GM08714 (cell line): ENCODE results near the gene SERPINA12.
"Not testable (repeated sequence)": the region's sequence is repeated elsewhere in the genome, so short reads cannot be mapped to it uniquely, and the experiment has no call there.

Experiments
- H3K4me3 ChIP-seq: fragments of 200-500 bp; sonication (Bioruptor generic); 2 replicates; pipeline ENCODE4 v1.5.1; 2014; ENCODE audit warnings: mild to moderate bottlenecking, low read length, inconsistent platforms
- ZNF274 ChIP-seq: IDR thresholded peaks from 2 replicates; pipeline ENCODE4 v1.6.1; 2012; ENCODE audit warnings: mild to moderate bottlenecking, low read depth, low read length

SERPINA12 gene

DNA sequence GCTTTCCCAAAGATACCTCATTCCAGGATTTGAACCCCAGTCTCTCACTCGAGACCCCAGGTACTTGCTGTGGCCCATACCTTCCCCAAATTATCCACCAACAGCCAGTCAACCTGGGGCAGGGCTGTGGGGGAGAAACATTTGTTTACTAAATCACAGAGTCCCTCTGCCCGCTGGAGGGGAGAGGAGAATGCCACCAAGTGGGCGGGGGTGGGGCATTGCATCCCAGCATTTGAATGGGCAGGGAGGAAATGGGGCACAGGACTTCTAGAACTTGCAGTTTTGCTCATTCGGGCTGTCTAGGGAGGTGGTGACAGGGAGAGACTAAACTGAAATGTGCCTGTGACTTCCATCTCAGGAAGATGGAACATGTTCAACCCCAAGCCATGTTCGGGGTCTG lies 22.4 kb downstream of the SERPINA12 start:
- no peak overlapping the region for H3K4me3 ChIP-seq
- no peak for TF ChIP-seq ZNF274

DNA sequence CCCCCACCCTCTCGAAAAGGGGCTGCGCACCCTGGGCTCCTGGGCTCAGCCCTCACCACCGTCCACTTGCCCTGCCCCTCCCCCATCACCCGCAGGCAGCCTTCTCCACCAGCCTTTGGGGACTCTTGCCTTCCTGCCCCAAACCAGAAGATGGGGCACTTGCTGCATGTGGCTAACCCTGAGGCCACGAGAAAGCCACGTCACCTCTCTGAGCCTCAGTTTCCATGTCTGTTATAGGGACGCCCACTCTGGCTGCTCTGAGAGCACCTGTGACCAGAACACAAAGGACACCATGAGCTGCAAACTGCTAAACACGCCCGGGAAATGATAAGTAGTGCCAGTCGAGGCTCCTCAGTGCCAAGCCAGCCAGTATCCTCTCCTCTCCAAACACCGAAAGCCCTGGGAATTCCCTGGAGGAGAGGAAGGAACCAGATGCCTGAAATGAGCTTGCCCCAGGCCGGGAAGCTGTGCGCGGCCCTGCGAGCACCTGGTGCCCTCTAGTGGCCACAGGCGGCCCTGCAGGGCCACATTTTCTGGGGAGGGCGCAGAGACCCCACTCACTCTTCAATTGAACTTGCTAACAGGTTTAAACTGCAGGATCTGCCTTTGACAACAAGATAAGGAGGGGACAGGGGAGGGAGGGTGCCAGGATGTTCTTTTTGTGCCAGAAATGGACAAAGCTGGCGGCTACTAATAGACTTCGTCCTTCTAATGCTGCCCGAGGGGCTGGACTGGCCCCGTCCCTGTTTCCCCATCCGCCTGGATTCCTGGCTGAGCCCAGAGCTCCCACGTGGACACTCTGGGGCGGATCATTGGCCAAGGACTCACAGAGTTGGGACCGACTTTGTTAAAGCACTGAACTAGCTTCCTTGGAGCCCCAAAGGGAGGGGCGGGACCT lies 23.1 kb downstream of the SERPINA12 start:
- TF ChIP-seq ZNF274: no peak
- no peak overlapping the region for H3K4me3 ChIP-seq

DNA sequence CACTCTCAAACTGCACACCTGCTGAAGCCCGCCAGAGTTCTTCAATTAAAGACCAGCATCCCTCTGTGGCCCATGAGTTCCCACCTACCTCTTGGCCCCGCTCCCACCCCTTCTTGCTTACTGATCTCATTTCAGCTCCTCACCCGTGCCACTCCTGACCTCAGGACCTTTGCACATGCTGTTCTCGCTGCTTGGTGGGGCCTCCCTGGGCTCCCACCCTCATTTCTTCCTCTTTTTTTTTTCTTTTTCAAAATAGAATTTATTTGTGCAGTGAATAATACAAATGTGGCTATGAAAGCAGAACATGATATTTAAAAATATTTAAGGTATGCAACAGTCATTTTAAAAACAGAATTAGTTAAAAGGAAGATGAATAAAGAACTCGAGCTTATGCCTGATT lies 24.8 kb downstream of the SERPINA12 start:
- no peak for TF ChIP-seq ZNF274
- H3K4me3 ChIP-seq: no peak overlapping the region

DNA sequence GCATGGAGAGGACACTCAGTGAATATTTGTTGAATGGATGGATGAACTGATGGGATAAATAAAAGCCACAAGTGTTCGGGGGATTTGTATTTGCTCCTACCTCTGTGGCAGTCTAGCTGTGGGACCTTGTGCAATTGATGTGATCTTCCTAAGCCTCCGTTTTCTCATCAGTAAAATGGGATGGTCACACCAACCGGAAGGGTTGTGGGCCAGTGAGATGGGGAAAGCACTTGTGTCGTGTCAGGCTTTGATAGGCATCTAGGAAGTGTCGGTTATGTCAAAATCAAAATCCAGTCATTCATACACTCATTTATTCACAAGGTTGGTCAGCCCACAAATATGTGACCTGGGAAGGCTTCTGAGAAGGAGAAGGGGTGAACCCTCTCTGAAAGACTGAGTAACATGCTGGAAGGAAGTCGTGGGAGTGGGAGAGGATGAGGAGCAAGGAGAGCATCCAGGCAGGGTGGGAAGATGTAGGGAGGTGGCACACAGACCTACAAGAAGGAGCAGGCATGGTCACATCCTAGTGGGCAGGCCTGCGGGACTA lies 25.5 kb downstream of the SERPINA12 start:
- no peak for TF ChIP-seq ZNF274
- no peak overlapping the region for H3K4me3 ChIP-seq

DNA sequence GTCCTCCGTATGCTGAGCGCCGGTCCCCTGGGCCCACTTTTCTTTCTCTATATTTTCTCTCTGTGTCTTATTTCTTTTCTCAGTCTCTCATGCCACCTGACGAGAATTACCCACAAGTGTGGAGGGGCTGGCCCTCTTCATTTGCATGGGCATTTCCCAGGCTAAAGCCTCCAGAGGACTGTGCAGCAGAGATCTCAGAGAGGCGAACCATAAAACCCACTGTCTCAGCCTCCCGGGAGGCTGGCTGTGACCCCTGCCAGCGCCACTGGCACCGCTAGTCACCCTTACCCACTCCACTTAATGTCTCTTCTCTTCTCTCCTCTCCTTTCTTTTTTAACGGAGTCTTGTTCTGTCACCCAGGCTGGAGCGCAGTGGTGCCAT lies 26.2 kb downstream of the SERPINA12 start:
- H3K4me3 ChIP-seq: no peak overlapping the region

DNA sequence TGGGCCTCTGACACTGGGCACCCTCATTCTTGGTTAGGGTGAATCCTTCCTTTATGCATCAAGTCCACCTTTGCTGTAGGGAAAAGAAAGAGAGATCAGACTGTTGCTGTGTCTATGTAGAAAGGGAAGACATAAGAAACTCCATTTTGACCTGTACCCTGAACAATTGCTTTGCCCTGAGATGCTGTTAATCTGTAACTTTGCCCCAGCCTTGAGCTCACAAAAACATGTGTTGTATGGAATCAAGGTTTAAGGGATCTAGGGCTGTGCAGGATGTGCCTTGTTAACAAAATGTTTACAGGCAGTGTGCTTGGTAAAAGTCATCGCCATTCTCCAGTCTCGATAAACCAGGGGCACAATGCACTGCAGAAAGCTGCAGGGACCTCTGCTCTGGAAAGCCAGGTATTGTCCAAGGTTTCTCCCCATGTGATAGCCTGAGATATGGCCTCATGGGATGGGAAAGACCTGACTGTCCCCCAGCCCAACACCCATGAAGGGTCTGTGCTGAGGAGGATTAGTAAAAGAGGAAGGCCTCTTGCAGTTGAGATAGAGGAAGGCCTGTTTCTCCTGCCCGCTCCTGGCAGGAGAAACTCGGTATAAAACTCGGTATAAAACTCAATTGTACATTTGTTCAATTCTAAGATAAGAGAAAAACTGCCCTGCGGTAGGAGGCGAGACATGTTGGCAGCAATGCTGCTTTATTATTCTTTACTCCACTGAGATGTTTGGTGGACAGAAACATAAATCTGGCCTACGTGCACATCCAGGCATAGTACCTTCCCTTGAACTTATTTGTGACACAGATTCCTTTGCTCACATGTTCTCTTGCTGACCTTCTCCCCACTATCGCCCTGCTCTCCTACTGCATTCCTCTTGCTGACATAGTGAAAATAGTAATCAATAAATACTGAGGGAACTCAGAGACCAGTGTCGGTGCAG lies 26.9 kb downstream of the SERPINA12 start:
- H3K4me3 ChIP-seq: not testable (repeated sequence)

More for the DNA sequence above, 26.2 kb downstream of the SERPINA12 start:
- no peak for TF ChIP-seq ZNF274

DNA sequence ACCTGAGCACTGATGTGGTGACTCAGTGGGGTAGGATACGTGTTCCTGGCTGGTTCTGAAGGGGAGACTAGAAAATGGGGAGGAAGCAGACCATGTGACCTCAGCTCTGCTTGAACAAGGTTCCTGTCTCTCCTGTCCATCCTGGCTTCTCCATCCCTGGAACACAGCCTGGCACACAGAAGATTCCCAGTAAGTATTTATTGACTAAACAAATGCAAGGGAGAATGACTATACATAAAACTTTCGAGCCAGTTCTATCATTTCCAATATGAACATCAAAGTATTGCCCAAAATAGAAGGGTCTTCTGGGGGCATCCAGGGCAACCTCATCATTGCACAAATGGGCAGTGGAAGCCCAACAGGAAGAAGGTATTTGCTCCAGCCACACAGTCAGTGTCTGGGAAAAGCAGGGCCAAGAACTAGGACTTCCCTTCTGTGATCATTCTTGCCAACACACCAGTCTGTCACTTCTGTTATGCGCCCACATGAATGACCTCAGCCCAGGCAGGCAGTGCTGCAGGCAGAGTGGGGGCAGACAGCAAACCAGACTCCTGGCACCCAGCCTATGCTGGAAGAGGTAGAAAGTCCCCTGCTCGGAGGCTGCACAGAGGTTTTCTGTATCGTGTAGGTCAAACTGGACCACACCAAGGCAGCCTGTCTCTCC lies 27.7 kb downstream of the SERPINA12 start:
- TF ChIP-seq ZNF274: no peak
- no peak overlapping the region for H3K4me3 ChIP-seq

DNA sequence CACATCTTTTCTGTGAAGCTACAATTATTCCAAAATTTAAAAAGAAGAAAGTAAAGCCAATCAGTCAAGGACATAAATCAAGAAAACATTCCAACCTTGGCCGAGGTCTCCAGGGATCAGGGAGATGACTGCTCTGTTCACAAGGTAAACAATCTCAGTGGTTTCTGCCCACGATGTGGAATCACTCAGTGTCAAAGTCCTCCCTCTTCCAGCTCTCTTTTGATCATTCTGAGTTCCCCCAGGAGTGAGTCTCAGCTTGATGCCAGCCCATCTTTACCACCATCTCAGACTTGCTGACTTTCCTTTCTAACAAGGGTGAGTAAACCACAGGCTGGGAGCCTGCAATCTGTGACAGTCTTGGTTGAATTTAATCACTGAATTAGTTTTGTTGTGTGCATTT lies 28.5 kb downstream of the SERPINA12 start:
- TF ChIP-seq ZNF274: no peak

DNA sequence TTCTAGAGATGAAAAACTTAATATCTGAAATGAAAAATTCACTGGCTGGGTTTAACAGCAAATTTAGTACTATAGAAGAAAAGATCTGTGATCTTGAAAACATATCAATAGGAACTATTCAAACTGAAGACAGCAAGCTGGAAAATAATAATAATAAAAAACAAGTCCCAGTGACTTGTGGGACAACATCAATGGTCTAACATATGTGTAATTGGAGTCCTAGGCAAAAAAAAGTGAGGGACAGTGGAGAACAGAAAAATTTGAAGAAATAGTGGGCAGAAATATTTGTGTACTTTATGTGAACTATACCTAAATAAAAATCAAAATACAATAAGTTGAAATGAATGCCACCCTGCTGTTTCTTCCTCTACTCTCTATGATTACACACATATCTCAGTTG lies 30.8 kb downstream of the SERPINA12 start:
- no peak overlapping the region for H3K4me3 ChIP-seq
- TF ChIP-seq ZNF274: no peak

More for the DNA sequence above, 28.5 kb downstream of the SERPINA12 start:
- no peak overlapping the region for H3K4me3 ChIP-seq

DNA sequence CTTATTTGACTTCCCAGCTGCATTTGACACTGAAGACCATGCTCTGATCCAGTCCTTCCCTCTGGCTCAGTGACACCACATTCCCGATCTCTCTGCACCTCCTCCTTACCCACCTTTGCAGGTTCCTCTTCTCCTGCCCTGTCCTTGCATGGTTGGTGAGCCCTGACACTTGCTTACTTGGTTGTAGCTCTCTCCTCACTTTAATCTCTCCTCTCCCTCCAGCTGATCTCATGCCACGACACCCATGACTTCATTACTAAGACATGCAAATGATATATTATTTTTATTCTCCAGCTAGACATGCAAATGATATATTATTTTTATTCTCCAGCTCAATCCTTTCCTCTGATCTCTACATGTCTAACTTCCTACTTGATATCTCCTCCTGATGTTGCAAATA lies 33.2 kb downstream of the SERPINA12 start, which contains the start of gene SERPINA9:
SERPINA9 (minus strand) TSS at position 175 of the 400 bp plus-strand sequence. CDS start 6,357 bp downstream, outside the sequence.
- TF ChIP-seq ZNF274: no peak
- H3K4me3 ChIP-seq: no peak within 1 kb of the TSS

DNA sequence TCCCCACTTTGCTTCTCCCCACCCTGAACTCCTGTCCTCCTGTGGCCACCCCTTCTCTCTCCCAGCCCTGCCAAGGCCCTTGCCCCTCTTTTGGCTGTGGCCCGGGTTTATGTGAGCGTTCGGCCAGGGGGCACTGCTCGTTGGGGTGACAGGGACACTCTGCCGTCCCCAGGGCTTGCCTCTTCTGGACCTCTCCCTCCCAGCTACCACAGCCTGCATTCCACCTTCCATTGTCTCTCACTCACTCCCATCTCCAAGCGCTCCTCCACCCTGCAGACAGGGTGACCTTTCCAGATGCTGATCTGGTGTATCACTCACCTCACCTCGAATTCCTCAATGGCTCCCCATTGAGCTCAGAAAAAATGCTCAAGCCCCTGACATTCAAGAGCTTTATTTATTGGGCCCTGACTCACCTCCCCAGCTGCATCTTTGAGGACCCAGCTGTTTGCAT lies 34.7 kb downstream of the SERPINA12 start:
- TF ChIP-seq ZNF274: no peak
- no peak overlapping the region for H3K4me3 ChIP-seq

DNA sequence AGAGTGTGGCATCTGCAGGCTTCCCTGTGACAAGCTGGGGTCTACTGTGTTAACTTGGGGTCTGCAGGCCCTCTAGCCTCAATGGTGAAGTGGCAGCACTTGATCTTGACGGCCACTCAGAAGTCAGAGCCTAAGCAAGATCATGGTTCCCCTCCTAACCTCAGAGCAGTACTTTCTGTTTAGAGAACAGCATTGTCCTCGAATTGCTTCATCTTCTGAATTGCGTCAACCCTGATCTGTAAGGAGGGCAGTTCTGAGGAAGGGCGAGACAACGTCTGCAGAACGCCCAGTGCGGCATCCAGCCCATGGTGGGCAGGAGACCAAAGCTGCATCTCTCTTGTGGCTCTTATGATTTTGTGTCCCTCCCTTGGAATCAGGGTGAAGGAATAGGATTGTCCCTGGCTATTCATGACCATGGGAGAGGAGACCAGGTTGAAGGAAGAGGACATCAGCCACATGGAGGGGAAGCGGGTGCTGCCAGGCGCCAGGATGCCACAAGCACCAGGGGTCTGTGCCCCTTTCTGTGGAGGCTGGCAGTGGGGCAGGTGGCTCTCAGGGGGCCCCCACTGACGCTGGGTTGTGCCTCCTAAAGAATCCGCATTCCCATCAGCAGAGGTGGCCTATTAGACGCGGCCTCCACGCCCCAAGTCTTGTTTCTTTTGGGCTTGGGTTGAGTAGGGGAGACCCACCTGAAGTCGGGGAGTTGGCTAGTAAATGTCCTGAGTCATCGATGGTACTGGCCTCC lies 35.4 kb downstream of the SERPINA12 start:
- H3K4me3 ChIP-seq: no peak overlapping the region
- no peak for TF ChIP-seq ZNF274

DNA sequence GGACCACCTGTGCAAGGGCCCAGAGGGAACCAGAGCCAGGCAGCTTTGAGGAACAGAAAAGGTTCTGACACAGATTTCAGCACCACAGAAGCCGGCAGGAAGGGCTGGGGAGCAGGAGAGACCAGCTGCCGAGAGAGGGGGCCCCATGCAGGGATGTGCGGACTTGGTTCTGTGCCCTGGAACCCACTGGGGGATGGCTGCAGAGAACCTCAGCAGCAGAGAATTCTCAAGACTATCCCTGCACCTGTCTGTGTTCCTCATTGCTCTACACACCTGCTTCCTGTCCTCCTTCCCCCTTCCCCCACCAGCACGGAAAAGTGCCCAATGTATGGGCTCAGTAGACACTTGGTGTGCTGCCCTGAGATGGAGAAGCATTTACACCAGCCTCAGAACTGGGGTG lies 36.4 kb downstream of the SERPINA12 start:
- no peak for TF ChIP-seq ZNF274
- no peak overlapping the region for H3K4me3 ChIP-seq

DNA sequence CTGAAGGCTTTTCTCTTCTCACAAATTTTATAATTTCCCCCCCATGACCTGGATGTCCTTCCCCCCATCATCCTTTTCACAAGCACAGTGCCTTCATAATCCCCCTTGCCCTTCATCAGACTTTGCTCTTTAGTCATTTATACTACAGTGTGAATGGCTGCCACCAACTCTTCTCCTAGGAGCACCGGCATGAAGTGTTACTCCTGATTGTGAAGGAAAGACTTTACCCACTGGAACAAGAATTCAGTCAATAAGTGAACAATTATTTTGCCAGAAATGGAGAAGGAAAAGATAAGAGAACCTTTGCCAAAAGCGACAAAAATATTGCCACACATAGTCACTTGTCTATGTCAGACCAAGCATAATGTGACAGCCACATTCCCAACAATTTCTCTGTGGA lies 38.2 kb downstream of the SERPINA12 start:
- H3K4me3 ChIP-seq: no peak overlapping the region
- TF ChIP-seq ZNF274: no peak
